HEK293T (cell line): ENCODE results near the gene PHB1.

Source experiments
- CTCF ChIA-PET: fragments of 350-600 bp; formaldehyde crosslinking; extraction: SDS; loops from one replicate; lab custom pipeline; 2021; ENCODE audit warnings: antibody characterized with exemption, inconsistent platforms; lab: Yijun Ruan, JAX
- POLR2A ChIA-PET: fragments of 350-600 bp; formaldehyde crosslinking; extraction: SDS; loops from one replicate; lab custom pipeline; 2020; ENCODE audit warnings: antibody characterized with exemption, inconsistent platforms; lab: Yijun Ruan, JAX
- DNase-seq: peaks from one replicate; pipeline ENCODE4 v3.0.0; 2012; ENCODE audit warnings: mixed read lengths; ENCODE audit errors: extremely low spot score
- ARNT ChIP-seq: fragments of 450-650 bp; IDR thresholded peaks from 2 replicates; pipeline ENCODE4 v1.6.1; 2017; ENCODE audit warnings: mild to moderate bottlenecking
- BHLHE40 ChIP-seq: fragments of 450-650 bp; IDR thresholded peaks from 2 replicates; pipeline ENCODE4 v1.6.1; 2016; ENCODE audit warnings: mild to moderate bottlenecking, moderate library complexity, borderline replicate concordance
- CTBP1 ChIP-seq: fragments of 450-650 bp; IDR thresholded peaks from 2 replicates; pipeline ENCODE4 v1.6.1; 2016; ENCODE audit warnings: borderline replicate concordance
- ELF4 ChIP-seq: fragments of 450-650 bp; IDR thresholded peaks from 2 replicates; pipeline ENCODE4 v1.6.1; 2017; ENCODE audit warnings: antibody characterized with exemption
- FOXA1 ChIP-seq: fragments of 450-650 bp; IDR thresholded peaks from 2 replicates; pipeline ENCODE4 v1.6.1; 2016; ENCODE audit warnings: mild to moderate bottlenecking
- FOXK2 ChIP-seq: fragments of 450-650 bp; IDR thresholded peaks from 2 replicates; pipeline ENCODE4 v1.6.1; 2016; ENCODE audit warnings: mild to moderate bottlenecking
- FOXM1 ChIP-seq: fragments of 450-650 bp; IDR thresholded peaks from 2 replicates; pipeline ENCODE4 v1.6.1; 2017; ENCODE audit warnings: mild to moderate bottlenecking, borderline replicate concordance
- HDGF ChIP-seq: fragments of 450-650 bp; IDR thresholded peaks from 2 replicates; pipeline ENCODE4 v1.6.1; 2017; ENCODE audit warnings: antibody characterized with exemption, borderline replicate concordance
- L3MBTL2 ChIP-seq: fragments of 450-650 bp; conservative IDR thresholded peaks from 2 replicates; pipeline ENCODE4 v1.6.1; 2016; ENCODE audit warnings: mild to moderate bottlenecking
- LEF1 ChIP-seq: fragments of 450-650 bp; IDR thresholded peaks from 2 replicates; pipeline ENCODE4 v1.6.1; 2017; ENCODE audit warnings: mild to moderate bottlenecking, borderline replicate concordance
- NFRKB ChIP-seq: fragments of 450-650 bp; IDR thresholded peaks from 2 replicates; pipeline ENCODE4 v1.6.1; 2016; ENCODE audit warnings: mild to moderate bottlenecking, moderate library complexity
- PKNOX1 ChIP-seq: fragments of 450-650 bp; IDR thresholded peaks from 2 replicates; pipeline ENCODE4 v1.6.1; 2016
- SP1 ChIP-seq: fragments of 450-650 bp; IDR thresholded peaks from 2 replicates; pipeline ENCODE4 v1.6.1; 2017
- SUZ12 ChIP-seq: fragments of 450-650 bp; IDR thresholded peaks from 2 replicates; pipeline ENCODE4 v1.6.1; 2016; ENCODE audit warnings: mild to moderate bottlenecking
- TARDBP ChIP-seq: fragments of 450-650 bp; IDR thresholded peaks from 2 replicates; pipeline ENCODE4 v1.6.1; 2016
- ZNF384 ChIP-seq: fragments of 450-650 bp; IDR thresholded peaks from 2 replicates; pipeline ENCODE4 v1.6.1; 2016

The PHB1 gene

GRCh38 chr17:49381033-49381432 lies 33.6 kb downstream of the PHB1 start:
- no peak for DNase-seq
- ChIA-PET POLR2A (interaction anchor here (0.6 to 0.9 kb wide), 2 partner anchors 9 to 12 kb away, joined by 3 to 4 read pairs; no protein-coding TSS in a partner anchor), CTCF (interaction anchor here (1.0 kb wide), 1 partner anchor 90 kb away, joined by 3 read pairs; no protein-coding TSS in a partner anchor)
- TF ChIP-seq FOXM1 (no peak), TARDBP (no peak), ARNT (no peak), NFRKB (no peak), FOXK2 (no peak), ZNF384 (no peak), SP1 (no peak), SUZ12 (no peak), FOXA1 (no peak)

- ChIA-PET CTCF (no interaction called here), POLR2A (interaction anchor here (0.9 kb wide), 1 partner anchor 10 kb away, joined by 4 read pairs; no protein-coding TSS in a partner anchor)
- DNase-seq, result no peak
- TF ChIP-seq PKNOX1 (no peak), FOXK2 (no peak), FOXA1 (no peak), SP1 (no peak), SUZ12 (no peak), BHLHE40 (no peak), TARDBP (no peak), HDGF (no peak), LEF1 (no peak), ELF4 (no peak), NFRKB (no peak), L3MBTL2 (no peak), FOXM1 (no peak), ZNF384 (no peak), ARNT (no peak), CTBP1 (no peak)
Measured at GRCh38 chr17:49379926-49380325, 34.8 kb downstream of the PHB1 start.

- POLR2A ChIA-PET, result no interaction called here
- TF ChIP-seq LEF1, result no peak
- no peak for TF ChIP-seq SUZ12
- TF ChIP-seq NFRKB, result no peak
- TF ChIP-seq ARNT, result no peak
- TF ChIP-seq SP1, result no peak
- no peak for TF ChIP-seq FOXK2
- no peak for TF ChIP-seq TARDBP
- no peak for TF ChIP-seq FOXA1
- no peak for TF ChIP-seq BHLHE40
- TF ChIP-seq PKNOX1, result no peak
- no peak for TF ChIP-seq FOXM1
- no peak for TF ChIP-seq HDGF
- TF ChIP-seq L3MBTL2, result no peak
- TF ChIP-seq ELF4, result no peak
- TF ChIP-seq ZNF384, result no peak
- TF ChIP-seq CTBP1, result no peak
- no peak for DNase-seq
- CTCF ChIA-PET, result interaction anchor here (0.6 to 3.3 kb wide), 3 partner anchors 10 to 131 kb away, joined by 3 to 17 read pairs (median 4); no protein-coding TSS in a partner anchor
Measured at GRCh38 chr17:49378311-49378710, 36.4 kb downstream of the PHB1 start.

GRCh38 chr17:49375544-49375943 lies 39.1 kb downstream of the PHB1 start:
- CTCF ChIA-PET, result no interaction called here
- TF ChIP-seq SP1, result no peak
- no peak for TF ChIP-seq FOXA1
- POLR2A ChIA-PET, result interaction anchor here (0.6 kb wide), 1 partner anchor 180 kb away, joined by 3 read pairs; no protein-coding TSS in a partner anchor
- DNase-seq, result no peak

GRCh38 chr17:49373115-49373514 lies 41.6 kb downstream of the PHB1 start:
- TF ChIP-seq PKNOX1, result no peak
- no peak for TF ChIP-seq HDGF
- TF ChIP-seq ELF4, result no peak
- TF ChIP-seq LEF1, result no peak
- no peak for TF ChIP-seq ARNT
- TF ChIP-seq ZNF384, result no peak
- no peak for TF ChIP-seq L3MBTL2
- TF ChIP-seq BHLHE40, result no peak
- no peak for TF ChIP-seq FOXA1
- no peak for TF ChIP-seq TARDBP
- TF ChIP-seq FOXM1, result no peak
- TF ChIP-seq SUZ12, result no peak
- TF ChIP-seq SP1, result no peak
- no peak for DNase-seq
- ChIA-PET CTCF (interaction anchor here (1.5 kb wide), 1 partner anchor 14 kb away, joined by 5 read pairs; no protein-coding TSS in a partner anchor), POLR2A (no interaction called here)

GRCh38 chr17:49372425-49372824 lies 42.3 kb downstream of the PHB1 start:
- POLR2A ChIA-PET, result no interaction called here
- no peak for DNase-seq
- CTCF ChIA-PET, result interaction anchor here (1.5 kb wide), 1 partner anchor 15 kb away, joined by 5 read pairs; no protein-coding TSS in a partner anchor
- no peak for TF ChIP-seq HDGF
- TF ChIP-seq FOXA1, result no peak
- no peak for TF ChIP-seq SP1
- no peak for TF ChIP-seq TARDBP
